ENCODE data around the gene ZSCAN5A.
"Not testable (repeated sequence)": the region's sequence is repeated elsewhere in the genome, so short reads cannot be mapped to it uniquely, and the experiment has no call there.

The ZSCAN5A gene

GRCh38 chr19:56314018-56314380 lies 640 bp downstream of the ZSCAN5A start:
- DNase-seq, result no peak

- DNase-seq, result no peak
These were observed 1.6 kb downstream of the ZSCAN5A start for GRCh38 chr19:56312787-56313657.

GRCh38 chr19:56312342-56312741 lies 2.3 kb downstream of the ZSCAN5A start:
- DNase-seq, result no peak

DNA sequence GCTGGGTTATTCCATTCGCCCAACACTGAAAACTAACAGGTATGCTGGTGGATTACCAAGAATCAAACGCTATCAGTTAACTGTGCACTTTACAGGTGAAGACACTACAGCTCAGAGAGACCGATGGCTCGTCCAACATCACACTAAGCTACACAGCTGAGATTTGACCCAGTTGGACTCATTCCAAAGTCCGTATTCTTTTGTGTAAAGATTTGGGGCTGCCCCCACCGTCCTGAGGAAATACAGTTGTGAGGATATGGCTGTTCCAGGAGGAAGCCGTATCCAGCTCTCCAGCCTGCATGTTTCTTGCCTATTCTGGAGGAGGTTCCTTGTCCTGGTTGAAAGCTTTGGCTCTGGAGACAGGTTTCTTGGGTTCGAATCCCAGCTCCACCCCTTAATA lies 4.2 kb downstream of the ZSCAN5A start:
- DNase-seq, result no peak

DNA sequence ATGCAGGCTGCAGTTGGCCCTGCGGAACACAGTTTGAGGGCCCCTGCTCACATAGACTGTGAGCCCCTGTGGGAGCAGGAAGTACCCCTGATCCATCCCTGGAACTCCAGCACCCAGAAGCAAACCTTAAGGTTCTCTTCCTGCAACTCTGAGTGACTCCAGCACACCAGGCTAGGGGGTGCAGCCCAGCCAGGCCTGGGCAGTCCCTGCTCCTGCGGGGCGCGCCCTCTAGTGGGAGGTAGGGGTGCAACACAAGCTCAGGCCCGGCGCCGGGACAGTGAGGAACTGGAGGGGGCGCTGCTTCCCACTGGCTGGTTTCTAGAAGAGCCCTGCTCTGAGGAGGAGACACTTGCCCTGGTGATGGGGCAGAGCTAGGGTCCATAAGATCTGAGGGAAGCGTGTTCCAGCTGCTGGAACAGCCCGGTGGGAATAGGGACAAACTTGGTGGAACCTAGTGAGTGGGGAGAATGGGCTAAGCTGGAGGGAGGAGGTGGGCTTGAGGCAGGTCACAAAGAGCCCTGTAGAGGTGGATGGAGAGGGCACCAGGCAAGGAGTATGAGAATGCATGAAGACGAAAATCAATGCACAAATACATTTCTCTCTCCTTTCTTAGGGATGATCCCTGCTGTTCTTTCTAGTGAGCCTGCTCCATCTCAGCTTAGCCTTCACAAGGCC lies 5.0 kb downstream of the ZSCAN5A start:
- peak; percentile 39 for DNase-seq

- no peak for DNase-seq
These were observed 5.8 kb downstream of the ZSCAN5A start for GRCh38 chr19:56308792-56309191.

DNA sequence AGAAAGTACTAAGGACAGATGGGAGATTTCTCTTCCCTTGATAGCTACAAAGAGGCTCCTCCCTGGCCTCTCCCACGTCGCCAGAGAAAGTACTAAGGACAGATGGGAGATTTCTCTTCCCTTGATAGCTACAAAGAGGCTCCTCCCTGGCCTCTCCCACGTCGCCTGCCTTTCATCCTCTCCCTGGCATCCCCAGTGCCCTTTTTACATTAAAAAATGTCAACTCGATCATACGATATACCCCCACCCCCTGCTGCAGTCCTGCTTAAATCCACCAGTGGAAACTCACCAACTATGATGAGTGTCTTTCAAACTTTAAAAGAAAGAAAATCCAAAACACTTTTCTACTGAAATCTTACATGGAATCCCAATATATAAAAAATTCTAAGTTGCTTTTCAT lies 7.6 kb downstream of the ZSCAN5A start:
- DNase-seq, result not testable (repeated sequence)

- DNase-seq, result no peak
These were observed 8.6 kb downstream of the ZSCAN5A start for GRCh38 chr19:56306016-56306415.

DNA sequence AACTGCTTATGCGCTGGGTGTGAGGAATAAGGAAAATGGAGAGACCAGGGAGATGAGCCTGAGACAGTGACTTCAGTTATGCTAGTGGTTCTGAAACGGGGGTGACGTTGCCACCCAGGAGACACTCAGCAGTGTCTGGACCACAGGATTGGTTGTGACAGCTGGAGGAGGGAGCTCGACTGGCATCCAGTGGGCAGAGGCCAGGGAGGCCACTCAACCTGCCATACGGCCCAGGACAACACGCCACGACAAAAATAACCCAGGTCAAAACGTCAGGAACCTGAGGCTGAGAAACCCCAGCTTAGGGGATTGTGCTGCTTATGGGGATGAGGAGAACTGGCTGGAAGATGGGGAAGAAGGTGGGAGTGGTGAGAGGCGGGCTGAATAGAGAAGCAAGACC lies 10.4 kb downstream of the ZSCAN5A start:
- DNase-seq, result no peak

GRCh38 chr19:56301886-56302620 lies 12.6 kb downstream of the ZSCAN5A start:
- no peak for DNase-seq

- no peak for DNase-seq
These were observed 13.5 kb downstream of the ZSCAN5A start for GRCh38 chr19:56301155-56301554.

- DNase-seq, result no peak
These were observed 15.0 kb downstream of the ZSCAN5A start for GRCh38 chr19:56299688-56300087.

GRCh38 chr19:56297010-56297409 lies 17.6 kb downstream of the ZSCAN5A start:
- DNase-seq, result no peak

GRCh38 chr19:56295531-56296455 lies 18.8 kb downstream of the ZSCAN5A start:
- no peak for DNase-seq

GRCh38 chr19:56294549-56294948 lies 20.1 kb downstream of the ZSCAN5A start:
- no peak for DNase-seq

- DNase-seq, result no peak
These were observed 22.8 kb downstream of the ZSCAN5A start for GRCh38 chr19:56291867-56292266.

GRCh38 chr19:56290104-56290503 lies 24.5 kb downstream of the ZSCAN5A start:
- no peak for DNase-seq

GRCh38 chr19:56284746-56285145 lies 29.9 kb downstream of the ZSCAN5A start:
- no peak for DNase-seq

- DNase-seq, result no peak
These were observed 31.8 kb downstream of the ZSCAN5A start for GRCh38 chr19:56282809-56283208.

GRCh38 chr19:56273563-56274117 lies 41.0 kb downstream of the ZSCAN5A start:
- no peak for DNase-seq

- no peak for DNase-seq
These were observed 42.4 kb downstream of the ZSCAN5A start, which contains the start of gene EDDM13 for GRCh38 chr19:56272161-56272798. Gene EDDM13, plus strand, starts transcription at chr19:56272748. Its CDS starts 87 bp downstream, at chr19:56272835.

- no peak for DNase-seq
These were observed 43.5 kb downstream of the ZSCAN5A start for GRCh38 chr19:56271151-56271550.
